HG02938 (cell line): Measurements from ENCODE around the gene GAL.

Experiments
- ATAC-seq: cut with Tn5 transposase; IDR thresholded peaks from one replicate; pipeline ENCODE4 v1.9.1; 2021; ENCODE audit warnings: mild to moderate bottlenecking, moderate library complexity; ENCODE audit not compliant: unreplicated experiment

GAL gene

GRCh38 chr11:68678031-68678441, 6.3 kb upstream of the GAL start:
- no peak for ATAC-seq

- ATAC-seq, result no peak
Measured at GRCh38 chr11:68680541-68681231, 3.7 kb upstream of the GAL start.

- no peak for ATAC-seq
Measured at GRCh38 chr11:68682531-68682961, 1.8 kb upstream of the GAL start.

- ATAC-seq, result no peak
Measured at GRCh38 chr11:68683121-68683520, 1.2 kb upstream of the GAL start.

GRCh38 chr11:68683536-68684384, 584 bp upstream of the GAL start:
- ATAC-seq, result no peak

GRCh38 chr11:68685656-68686380, 1.5 kb downstream of the GAL start:
- ATAC-seq, result no peak

- no peak for ATAC-seq
Measured at GRCh38 chr11:68686486-68686885, 2.1 kb downstream of the GAL start.

- ATAC-seq, result no peak
Measured at GRCh38 chr11:68687311-68687710, 3.0 kb downstream of the GAL start.

GRCh38 chr11:68687986-68688385, 3.6 kb downstream of the GAL start:
- ATAC-seq, result no peak

- ATAC-seq, result no peak
Measured at GRCh38 chr11:68688881-68689280, 4.5 kb downstream of the GAL start.

- no peak for ATAC-seq
Measured at GRCh38 chr11:68689737-68690625, 5.6 kb downstream of the GAL start.

- ATAC-seq, result no peak
Measured at GRCh38 chr11:68690671-68691401, 6.5 kb downstream of the GAL start.

- no peak for ATAC-seq
Measured at GRCh38 chr11:68691402-68691784, 7.0 kb downstream of the GAL start.

GRCh38 chr11:68692115-68692514, 7.8 kb downstream of the GAL start:
- no peak for ATAC-seq

- ATAC-seq, result no peak
Measured at GRCh38 chr11:68692871-68693483, 8.6 kb downstream of the GAL start.

GRCh38 chr11:68693484-68693882, 9.1 kb downstream of the GAL start:
- no peak for ATAC-seq

- no peak for ATAC-seq
Measured at GRCh38 chr11:68694431-68695297, 10.3 kb downstream of the GAL start.

GRCh38 chr11:68695531-68695930, 11.2 kb downstream of the GAL start:
- no peak for ATAC-seq

- no peak for ATAC-seq
Measured at GRCh38 chr11:68698993-68699392, 14.6 kb downstream of the GAL start.
